ENCODE data around the gene HDAC4. TPM values are rescaled to one million over a fixed set of nuclear protein-coding genes. Genes with fewer than 3 reads are reported as not detected.
A peak's percentile ranks its signal among the peaks of the same experiment; 100 is the strongest.

The HDAC4 gene
- total RNA-seq, 6 donors from 2014 or later, result 16.1 to 108 (median 45.0) TPM

DNA sequence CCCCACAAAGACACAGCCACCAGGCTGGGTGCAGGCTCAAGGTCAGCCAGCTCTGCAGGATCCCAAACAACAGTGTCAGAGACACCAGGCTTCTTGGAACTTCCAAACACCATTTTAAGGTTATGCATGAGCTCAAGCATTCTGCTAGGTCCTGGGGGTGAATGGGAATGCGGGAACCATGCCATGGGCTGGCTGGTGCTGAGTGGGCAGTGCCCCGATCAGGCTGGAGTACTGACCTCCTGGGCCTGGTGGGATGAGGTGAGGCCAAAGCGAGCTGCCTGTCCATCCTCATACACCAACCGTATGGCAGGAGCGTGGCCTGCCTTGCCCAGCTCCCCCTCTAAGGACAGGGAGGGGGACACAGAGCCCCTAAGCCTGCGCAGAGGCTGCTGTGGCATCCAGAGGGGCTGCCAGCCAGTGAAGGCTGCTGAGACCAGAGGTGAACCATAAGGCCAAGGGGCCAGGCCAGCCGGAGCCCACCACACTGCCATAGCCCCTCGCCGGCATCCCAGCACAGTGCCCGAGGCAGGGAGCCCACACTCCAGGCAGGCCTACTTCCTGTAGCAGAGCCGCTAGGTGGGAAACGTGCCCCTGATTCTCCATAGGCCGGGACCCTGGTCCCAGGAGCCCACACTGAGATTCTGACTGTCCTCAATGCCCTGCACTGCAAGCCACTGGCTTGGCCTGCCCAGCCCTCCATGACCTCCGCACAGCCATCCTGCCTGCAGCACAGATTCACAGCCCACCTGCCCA, 135.0 kb downstream of the HDAC4 start:
- TF ChIP-seq EP300 (IDR thresholded peaks at IDR 0.05) (no peak), POLR2A (IDR thresholded peaks at IDR 0.05) (no peak), POLR2AphosphoS5 (IDR thresholded peaks at IDR 0.05) (no peak)
- TF ChIP-seq, protein P1, sequence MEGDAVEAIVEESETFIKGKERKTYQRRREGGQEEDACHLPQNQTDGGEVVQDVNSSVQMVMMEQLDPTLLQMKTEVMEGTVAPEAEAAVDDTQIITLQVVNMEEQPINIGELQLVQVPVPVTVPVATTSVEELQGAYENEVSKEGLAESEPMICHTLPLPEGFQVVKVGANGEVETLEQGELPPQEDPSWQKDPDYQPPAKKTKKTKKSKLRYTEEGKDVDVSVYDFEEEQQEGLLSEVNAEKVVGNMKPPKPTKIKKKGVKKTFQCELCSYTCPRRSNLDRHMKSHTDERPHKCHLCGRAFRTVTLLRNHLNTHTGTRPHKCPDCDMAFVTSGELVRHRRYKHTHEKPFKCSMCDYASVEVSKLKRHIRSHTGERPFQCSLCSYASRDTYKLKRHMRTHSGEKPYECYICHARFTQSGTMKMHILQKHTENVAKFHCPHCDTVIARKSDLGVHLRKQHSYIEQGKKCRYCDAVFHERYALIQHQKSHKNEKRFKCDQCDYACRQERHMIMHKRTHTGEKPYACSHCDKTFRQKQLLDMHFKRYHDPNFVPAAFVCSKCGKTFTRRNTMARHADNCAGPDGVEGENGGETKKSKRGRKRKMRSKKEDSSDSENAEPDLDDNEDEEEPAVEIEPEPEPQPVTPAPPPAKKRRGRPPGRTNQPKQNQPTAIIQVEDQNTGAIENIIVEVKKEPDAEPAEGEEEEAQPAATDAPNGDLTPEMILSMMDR (IDR thresholded peaks at IDR 0.05), result no peak
- DNase-seq (peak in 1 of 2 donors; percentile 74), ATAC-seq (ENCODE audit: low FRiP score in 2 of 2) (no peak)
- Histone ChIP-seq H3K4me3 (peak overlapping the region in 1 of 4 donors; percentile 31), H3K27ac (peak overlapping the region; percentile 80 to 93 (median 90)), H3K9me3 (no peaks in the 10 kb centered on the region), H3K4me1 (peaks cover 54 to 69% (median 65%) of the 10 kb centered on the region in 4 donors), H3K36me3 (no peaks in the 10 kb centered on the region), H3K27me3 (no peaks in the 10 kb centered on the region)
- WGBS, 2 donors, result 93 to 100% methylated on average over 2 to 13 of the region's 14 CpGs

DNA sequence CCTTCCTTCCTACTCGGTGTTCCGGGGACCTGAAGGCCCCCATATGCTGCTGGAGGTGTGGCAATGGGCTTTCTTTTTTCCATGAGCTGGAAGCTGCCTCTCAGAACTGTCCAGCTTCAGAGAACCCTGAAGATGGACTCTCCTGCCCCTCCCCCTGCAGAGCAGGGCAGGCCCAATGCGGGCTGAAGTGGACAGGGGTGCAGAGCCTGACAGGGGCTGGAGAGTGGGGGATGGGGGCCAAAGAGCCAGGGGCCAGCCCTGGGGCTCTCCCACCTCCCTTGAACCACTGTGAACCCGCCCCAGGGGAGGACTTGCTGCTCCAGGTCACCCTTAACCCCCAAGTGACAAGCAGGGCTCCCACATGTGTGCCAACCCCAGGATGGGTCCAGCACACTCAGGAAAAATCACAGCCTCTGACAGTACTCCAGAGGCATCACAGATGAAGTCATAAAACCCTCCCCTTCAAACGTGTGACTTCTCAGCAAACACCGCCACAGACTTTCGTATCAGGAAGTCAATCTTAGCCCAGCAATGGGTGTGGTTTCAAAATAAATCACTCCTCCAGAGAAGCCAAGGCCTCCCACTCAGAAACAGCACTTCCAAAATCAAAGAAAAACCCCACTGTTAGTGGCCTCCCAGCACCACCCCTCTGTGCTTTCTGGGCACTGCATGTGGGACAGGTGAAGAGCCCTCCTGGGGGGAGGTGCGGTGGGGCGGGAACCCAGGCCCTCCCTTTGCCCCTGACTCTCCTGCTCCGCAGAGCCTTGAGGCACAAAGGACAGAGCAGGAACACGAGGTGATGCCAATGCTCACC, 135.8 kb downstream of the HDAC4 start:
- Histone ChIP-seq H3K9me3 (no peaks in the 10 kb centered on the region), H3K27ac (peak overlapping the region; percentile 80 to 93 (median 90)), H3K36me3 (no peaks in the 10 kb centered on the region), H3K4me3 (no peak overlapping the region), H3K4me1 (peaks cover 60 to 77% (median 71%) of the 10 kb centered on the region in 4 donors), H3K27me3 (no peaks in the 10 kb centered on the region)
- peak; percentile 46 to 68 for ATAC-seq (ENCODE audit: low FRiP score in 2 of 2)
- WGBS, 2 donors, result 25 to 39% methylated on average over 6 to 11 of the region's 11 CpGs
- TF ChIP-seq, protein P1 (IDR thresholded peaks at IDR 0.05), result peak in 1 of 6 experiments; percentile 17
- TF ChIP-seq EP300 (IDR thresholded peaks at IDR 0.05) (peak in 2 of 4 donors; percentile 23 to 46), POLR2A (IDR thresholded peaks at IDR 0.05) (peak in 2 of 4 donors; percentile 18 to 49), POLR2AphosphoS5 (IDR thresholded peaks at IDR 0.05) (peak; percentile 67 to 69)
- peak; percentile 72 to 73 for DNase-seq

- DNase-seq (no peak), ATAC-seq (ENCODE audit: low FRiP score in 2 of 2) (no peak)
- Histone ChIP-seq H3K27me3 (no peaks in the 10 kb centered on the region), H3K27ac (peak overlapping the region; percentile 80 to 93 (median 90)), H3K9me3 (no peaks in the 10 kb centered on the region), H3K4me3 (no peak overlapping the region), H3K36me3 (no peaks in the 10 kb centered on the region), H3K4me1 (peaks cover 62 to 78% (median 74%) of the 10 kb centered on the region in 4 donors)
- TF ChIP-seq POLR2AphosphoS5 (IDR thresholded peaks at IDR 0.05), result peak in 1 of 2 donors; percentile 5
- TF ChIP-seq, protein P1 (IDR thresholded peaks at IDR 0.05), result no peak
- WGBS, 2 donors, result 46% methylated on average over 4 to 9 of the region's 9 CpGs
These were observed 136.4 kb downstream of the HDAC4 start for GRCh38 chr2:239264492-239264837.

GRCh38 chr2:239263669-239264491, 136.9 kb downstream of the HDAC4 start:
- WGBS, 2 donors, result 63 to 74% methylated on average over 22 to 26 of the region's 28 CpGs
- Histone ChIP-seq H3K27me3 (no peaks in the 10 kb centered on the region), H3K4me3 (no peak overlapping the region), H3K27ac (peak overlapping the region; percentile 13 to 93 (median 90)), H3K36me3 (no peaks in the 10 kb centered on the region), H3K4me1 (peaks cover 62 to 79% (median 71%) of the 10 kb centered on the region in 4 donors), H3K9me3 (no peaks in the 10 kb centered on the region)
- ATAC-seq (ENCODE audit: low FRiP score in 2 of 2) (no peak), DNase-seq (peak in 1 of 2 donors; percentile 66)
- no peak for TF ChIP-seq POLR2AphosphoS5 (IDR thresholded peaks at IDR 0.05)
